DOHH2 (cell line): Measurements from ENCODE around the gene GALR1.

Source experiments
- CTCF ChIP-seq: fragments of 200-600 bp; sonication (generic); IDR thresholded peaks from one replicate; pipeline ENCODE4 v1.5.1; 2014; ENCODE audit warnings: antibody characterized with exemption, mild to moderate bottlenecking, low read depth, low read length; ENCODE audit not compliant: poor library complexity, severe bottlenecking
- EZH2phosphoT487 ChIP-seq: fragments of 200-600 bp; sonication (generic); IDR thresholded peaks from 2 replicates; pipeline ENCODE4 v1.6.1; 2017; ENCODE audit warnings: borderline replicate concordance, mild to moderate bottlenecking, antibody characterized with exemption, low read length, moderate library complexity, mixed read lengths

- TF ChIP-seq CTCF, result no peak
- TF ChIP-seq EZH2phosphoT487, result no peak
Observed at GRCh38 chr18:77300579-77300978, 50.9 kb downstream of the GALR1 start.
